HCT116 (cell line): ENCODE measurements around the gene FAM13A. TPM values are rescaled to one million over a fixed set of nuclear protein-coding genes. Genes with fewer than 3 reads are reported as not detected.

Experiments used
- ATAC-seq: fragments of 200-7000 bp; cut with Tn5 transposase; 2 replicates; pipeline ENCODE4 v1.9.1; 2020; ENCODE audit warnings: mild to moderate bottlenecking, moderate library complexity
- BruUV-seq: library from RNA; stranded (reverse); fragments of 400-500 nt; replicated peaks from 2 replicates; lab custom pipeline; 2021; lab: Mats Ljungman, UMichigan
- CTCF ChIA-PET: fragments of 300-600 bp; sonication (Branson Sonifier 250); formaldehyde crosslinking; loops from one replicate; lab custom pipeline; 2021; ENCODE audit warnings: antibody characterized with exemption; lab: Charles Lee
- POLR2A ChIA-PET: fragments of 300-600, 350-600 bp; sonication (Branson Sonifier 250); formaldehyde crosslinking; loops from one replicate; lab custom pipeline; 2021; ENCODE audit warnings: antibody characterized with exemption; lab: Charles Lee
- RAD21 ChIA-PET, 2 experiments: fragments of 300-600 bp; sonication (Branson Sonifier 250); formaldehyde crosslinking; loops; one replicate each; lab custom pipeline; 2023; ENCODE audit warnings: low total read pairs in 2 of 2; ENCODE audit not compliant: uncharacterized antibody in 2 of 2, unreplicated experiment in 2 of 2, low non-redundant PET in 1 of 2; lab: Charles Lee
- DNase-seq: peaks from one replicate; pipeline ENCODE4 v3.0.0-alpha.2; 2010; ENCODE audit warnings: low read depth, low spot score
- H2AFZ ChIP-seq: fragments of 200-600 bp; shearing (Covaris generic), sonication (generic); 2 replicates; pipeline ENCODE4 v1.6.1; 2017; ENCODE audit warnings: low read depth, mixed run types, mixed read lengths, antibody characterized with exemption, low read length; ENCODE audit not compliant: poor library complexity, severe bottlenecking
- H3K27ac ChIP-seq: 2 replicates; pipeline ENCODE4 v1.5.1; 2012; ENCODE audit warnings: low read depth, low read length
- H3K27me3 ChIP-seq: fragments of 200-600 bp; sonication (generic); 2 replicates; pipeline ENCODE4 v1.6.1; 2016; ENCODE audit warnings: mixed run types, low read length, mixed read lengths; ENCODE audit not compliant: insufficient read depth
- H3K36me3 ChIP-seq, 2 experiments: fragments of 200-500 bp in 1 of 2; fragments of 200-600 bp in 1 of 2; sonication (Bioruptor generic) in 1 of 2; sonication (generic) in 1 of 2; 2 replicates each; pipeline versions ENCODE4 v1.5.1 to v1.6.1; 2014 to 2016; ENCODE audit warnings: low read length in 2 of 2, inconsistent platforms in 1 of 2, mixed read lengths in 1 of 2, mixed run types in 1 of 2; ENCODE audit not compliant: insufficient read depth in 2 of 2, control insufficient read depth in 1 of 2
- H3K4me1 ChIP-seq, 2 experiments: fragments of 200-600 bp in 1 of 2; sonication (generic) in 1 of 2; 2 replicates each; pipeline versions ENCODE4 v1.5.1 to v1.6.1; 2012 to 2017; ENCODE audit warnings: low read length in 2 of 2, inconsistent platforms in 1 of 2, mild to moderate bottlenecking in 1 of 2, mixed read lengths in 1 of 2, mixed run types in 1 of 2, moderate library complexity in 1 of 2; ENCODE audit not compliant: insufficient read depth in 2 of 2, control insufficient read depth in 1 of 2
- H3K4me2 ChIP-seq: fragments of 200-600 bp; sonication (generic); 2 replicates; pipeline ENCODE4 v1.6.1; 2017; ENCODE audit warnings: mixed run types, low read length, mixed read lengths
- H3K4me3 ChIP-seq, 2 experiments: fragments of 200-600 bp in 1 of 2; sonication (generic) in 1 of 2; replicated peaks in 1 of 2; 2 replicates each; pipeline ENCODE4 v1.5.1; 2011 to 2016; ENCODE audit warnings: low read length in 2 of 2, control low read depth in 1 of 2, low read depth in 1 of 2, mild to moderate bottlenecking in 1 of 2, mixed read lengths in 1 of 2, mixed run types in 1 of 2
- H3K79me2 ChIP-seq: fragments of 200-600 bp; sonication (generic); 2 replicates; pipeline ENCODE4 v1.6.1; 2017; ENCODE audit warnings: mild to moderate bottlenecking, mixed run types, low read length, moderate library complexity, mixed read lengths; ENCODE audit not compliant: insufficient read depth
- H3K9ac ChIP-seq: fragments of 200-600 bp; sonication (generic); 2 replicates; pipeline ENCODE4 v1.6.1; 2016; ENCODE audit warnings: low read length, mixed read lengths
- H3K9me2 ChIP-seq: fragments of 200-600 bp; sonication (generic), shearing (Covaris generic); 2 replicates; pipeline ENCODE4 v1.6.1; 2017; ENCODE audit warnings: mixed run types, mild to moderate bottlenecking, moderate library complexity; ENCODE audit not compliant: insufficient read depth
- H3K9me3 ChIP-seq, 2 experiments: fragments of 200-500 bp in 1 of 2; fragments of 200-600 bp in 1 of 2; sonication (Bioruptor generic) in 1 of 2; sonication (generic) in 1 of 2; 2 replicates each; pipeline ENCODE4 v1.6.1; 2014 to 2017; ENCODE audit warnings: low read length in 2 of 2, mixed read lengths in 2 of 2, inconsistent platforms in 1 of 2, low read depth in 1 of 2, mild to moderate bottlenecking in 1 of 2, mixed run types in 1 of 2, moderate library complexity in 1 of 2; ENCODE audit not compliant: control insufficient read depth in 1 of 2, insufficient read depth in 1 of 2
- H4K20me1 ChIP-seq: fragments of 200-600 bp; sonication (generic), shearing (Covaris generic); 2 replicates; pipeline ENCODE4 v1.6.1; 2017; ENCODE audit warnings: mixed run types, mild to moderate bottlenecking, moderate library complexity; ENCODE audit not compliant: insufficient read depth
- CBX3 ChIP-seq: IDR thresholded peaks from 2 replicates; pipeline ENCODE4 v1.6.1; 2012; ENCODE audit warnings: low read depth
- EGR1 ChIP-seq: IDR thresholded peaks from 2 replicates; pipeline ENCODE4 v1.6.1; 2012; ENCODE audit warnings: low read depth
- POLR2A ChIP-seq: IDR thresholded peaks from 2 replicates; pipeline ENCODE4 v1.7.0; 2011; ENCODE audit warnings: borderline replicate concordance; ENCODE audit not compliant: insufficient read depth, insufficient read length; ENCODE audit errors: extremely low read depth
- POLR2AphosphoS5 ChIP-seq: IDR thresholded peaks from 2 replicates; pipeline ENCODE4 v1.6.1; 2011; ENCODE audit warnings: mild to moderate bottlenecking, low read depth, low read length, moderate library complexity
- RAD21 ChIP-seq: IDR thresholded peaks from 2 replicates; pipeline ENCODE4 v1.6.1; 2012; ENCODE audit warnings: low read depth, mild to moderate bottlenecking
- SP1 ChIP-seq: IDR thresholded peaks from 2 replicates; pipeline ENCODE4 v1.6.1; 2012; ENCODE audit warnings: low read depth
- SRF ChIP-seq: IDR thresholded peaks from 2 replicates; pipeline ENCODE4 v1.6.1; 2012; ENCODE audit warnings: low read depth
- ZFX ChIP-seq: fragments of 450-650 bp; IDR thresholded peaks from 2 replicates; pipeline ENCODE4 v1.6.1; 2017
- intact Hi-C: fragments of 100-400 bp; cut with micrococcal nuclease; formaldehyde crosslinking; loops from 2 replicates; pipeline ENCODE4 v1.10.0; 2022
- total RNA-seq: library from RNA; stranded (reverse); gene quantifications from one replicate; pipeline ENCODE4 v1.2.1, GENCODE V29; 2021; ENCODE audit not compliant: unreplicated experiment
- TF ChIP-seq, protein P1 (sequence below): IDR thresholded peaks from 2 replicates; pipeline ENCODE4 v1.6.1; 2011; ENCODE audit warnings: mild to moderate bottlenecking, low read length, moderate library complexity; ENCODE audit not compliant: insufficient replicate concordance; ENCODE audit errors: extremely low read depth
- TF ChIP-seq, protein P2 (sequence below), 3 experiments: fragments of 200-600 bp in 1 of 3; sonication (generic) in 1 of 3; IDR thresholded peaks in 2 of 3; conservative IDR thresholded peaks in 1 of 3; 2 replicates each; pipeline ENCODE4 v1.5.1; 2012 to 2017; ENCODE audit warnings: low read depth in 2 of 3, low read length in 2 of 3, antibody characterized with exemption in 1 of 3, borderline replicate concordance in 1 of 3, control low read depth in 1 of 3, mild to moderate bottlenecking in 1 of 3, mixed read lengths in 1 of 3, mixed run types in 1 of 3, moderate library complexity in 1 of 3; ENCODE audit not compliant: insufficient read depth in 1 of 3
- TF ChIP-seq, protein P3 (sequence below): IDR thresholded peaks from 2 replicates; pipeline ENCODE4 v1.6.1; 2012

The FAM13A gene
- total RNA-seq, 1 experiment from 2014 or later: 17.2 TPM

- Histone ChIP-seq H2AFZ (no peak overlapping the region), H3K4me3 (no peak overlapping the region), H3K79me2 (no peaks in the 10 kb centered on the region), H3K9me2 (no peaks in the 10 kb centered on the region), H3K9me3 (no peaks in the 10 kb centered on the region), H3K4me1 (no peaks in the 10 kb centered on the region), H4K20me1 (no peaks in the 10 kb centered on the region), H3K27ac (no peak overlapping the region), H3K9ac (no peak overlapping the region), H3K36me3 (no peaks in the 10 kb centered on the region), H3K4me2 (no peak overlapping the region), H3K27me3 (no peaks in the 10 kb centered on the region)
- no peak for TF ChIP-seq POLR2AphosphoS5
- TF ChIP-seq EGR1: no peak
- TF ChIP-seq SRF: no peak
- TF ChIP-seq POLR2A: no peak
- TF ChIP-seq, protein P1, sequence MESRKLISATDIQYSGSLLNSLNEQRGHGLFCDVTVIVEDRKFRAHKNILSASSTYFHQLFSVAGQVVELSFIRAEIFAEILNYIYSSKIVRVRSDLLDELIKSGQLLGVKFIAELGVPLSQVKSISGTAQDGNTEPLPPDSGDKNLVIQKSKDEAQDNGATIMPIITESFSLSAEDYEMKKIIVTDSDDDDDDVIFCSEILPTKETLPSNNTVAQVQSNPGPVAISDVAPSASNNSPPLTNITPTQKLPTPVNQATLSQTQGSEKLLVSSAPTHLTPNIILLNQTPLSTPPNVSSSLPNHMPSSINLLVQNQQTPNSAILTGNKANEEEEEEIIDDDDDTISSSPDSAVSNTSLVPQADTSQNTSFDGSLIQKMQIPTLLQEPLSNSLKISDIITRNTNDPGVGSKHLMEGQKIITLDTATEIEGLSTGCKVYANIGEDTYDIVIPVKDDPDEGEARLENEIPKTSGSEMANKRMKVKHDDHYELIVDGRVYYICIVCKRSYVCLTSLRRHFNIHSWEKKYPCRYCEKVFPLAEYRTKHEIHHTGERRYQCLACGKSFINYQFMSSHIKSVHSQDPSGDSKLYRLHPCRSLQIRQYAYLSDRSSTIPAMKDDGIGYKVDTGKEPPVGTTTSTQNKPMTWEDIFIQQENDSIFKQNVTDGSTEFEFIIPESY: no peak
- TF ChIP-seq, protein P2, sequence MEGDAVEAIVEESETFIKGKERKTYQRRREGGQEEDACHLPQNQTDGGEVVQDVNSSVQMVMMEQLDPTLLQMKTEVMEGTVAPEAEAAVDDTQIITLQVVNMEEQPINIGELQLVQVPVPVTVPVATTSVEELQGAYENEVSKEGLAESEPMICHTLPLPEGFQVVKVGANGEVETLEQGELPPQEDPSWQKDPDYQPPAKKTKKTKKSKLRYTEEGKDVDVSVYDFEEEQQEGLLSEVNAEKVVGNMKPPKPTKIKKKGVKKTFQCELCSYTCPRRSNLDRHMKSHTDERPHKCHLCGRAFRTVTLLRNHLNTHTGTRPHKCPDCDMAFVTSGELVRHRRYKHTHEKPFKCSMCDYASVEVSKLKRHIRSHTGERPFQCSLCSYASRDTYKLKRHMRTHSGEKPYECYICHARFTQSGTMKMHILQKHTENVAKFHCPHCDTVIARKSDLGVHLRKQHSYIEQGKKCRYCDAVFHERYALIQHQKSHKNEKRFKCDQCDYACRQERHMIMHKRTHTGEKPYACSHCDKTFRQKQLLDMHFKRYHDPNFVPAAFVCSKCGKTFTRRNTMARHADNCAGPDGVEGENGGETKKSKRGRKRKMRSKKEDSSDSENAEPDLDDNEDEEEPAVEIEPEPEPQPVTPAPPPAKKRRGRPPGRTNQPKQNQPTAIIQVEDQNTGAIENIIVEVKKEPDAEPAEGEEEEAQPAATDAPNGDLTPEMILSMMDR (IDR thresholded peaks at IDR 0.05 in 2 of 3, conservative IDR thresholded peaks at IDR 0.05 in 1 of 3; ENCODE audit: borderline replicate concordance in 1 of 3, insufficient read depth in 1 of 3, low read depth in 2 of 3, low read length in 2 of 3): no peak
- no peak for TF ChIP-seq RAD21
- TF ChIP-seq, protein P3, sequence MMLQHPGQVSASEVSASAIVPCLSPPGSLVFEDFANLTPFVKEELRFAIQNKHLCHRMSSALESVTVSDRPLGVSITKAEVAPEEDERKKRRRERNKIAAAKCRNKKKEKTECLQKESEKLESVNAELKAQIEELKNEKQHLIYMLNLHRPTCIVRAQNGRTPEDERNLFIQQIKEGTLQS: no peak
- no peak for TF ChIP-seq SP1
- TF ChIP-seq ZFX: no peak
- no peak for TF ChIP-seq CBX3
- ChIA-PET POLR2A (no interaction called here), CTCF (interaction anchor here (1.0 to 1.5 kb wide), 3 partner anchors 85 to 318 kb away, joined by 3 to 10 read pairs (median 4); no protein-coding TSS in a partner anchor), RAD21 (no interaction called here)
- ATAC-seq: no peak
- no TSS peak for BruUV-seq
- intact Hi-C loops: loop anchor here (1.0 to 2.0 kb wide), 2 partner anchors 85 to 318 kb away; no protein-coding TSS in a partner anchor
- no peak for DNase-seq
These were observed 351.0 kb downstream of the FAM13A start for GRCh38 chr4:88705805-88706492.
